GM21825 (cell line): ENCODE measurements around the gene ZNF740.
"Not testable (repeated sequence)": the region's sequence is repeated elsewhere in the genome, so short reads cannot be mapped to it uniquely, and the experiment has no call there.

Experiments used
- ATAC-seq: cut with Tn5 transposase; IDR thresholded peaks from one replicate; pipeline ENCODE4 v1.9.1; 2021; ENCODE audit warnings: mild to moderate bottlenecking, moderate library complexity; ENCODE audit not compliant: unreplicated experiment

The ZNF740 gene

GRCh38 chr12:53180220-53180930 is at the start of gene ZNF740, which contains the start of gene CSAD:
TSS of gene ZNF740 (plus strand) at chr12:53180722. CDS start at chr12:53181984, 1,262 bp downstream.
TSS of gene CSAD (minus strand) at chr12:53180925. CDS start at chr12:53173470, 7,455 bp downstream.
- ATAC-seq = peak; percentile 92

DNA sequence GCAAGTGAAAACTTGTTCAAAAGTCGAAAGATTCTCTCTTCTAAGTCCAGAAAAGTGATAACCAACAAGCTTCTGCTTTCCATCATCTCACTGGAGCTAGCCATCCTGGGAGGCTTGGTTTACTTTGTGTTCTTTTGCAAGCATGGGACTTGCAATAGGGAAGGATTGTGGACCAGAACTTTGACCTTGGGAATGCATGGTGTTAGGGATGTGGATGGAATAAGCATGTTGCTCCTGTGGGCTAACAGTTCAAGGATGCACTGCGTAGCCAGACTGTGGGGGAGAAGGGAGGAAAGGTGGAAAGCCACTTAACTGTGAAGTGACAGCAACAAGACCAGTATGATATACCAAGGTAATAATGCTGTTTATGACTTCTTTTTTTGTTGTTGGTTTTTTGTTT is 48.7 kb upstream of the ZNF740 start:
- ATAC-seq = no peak

DNA sequence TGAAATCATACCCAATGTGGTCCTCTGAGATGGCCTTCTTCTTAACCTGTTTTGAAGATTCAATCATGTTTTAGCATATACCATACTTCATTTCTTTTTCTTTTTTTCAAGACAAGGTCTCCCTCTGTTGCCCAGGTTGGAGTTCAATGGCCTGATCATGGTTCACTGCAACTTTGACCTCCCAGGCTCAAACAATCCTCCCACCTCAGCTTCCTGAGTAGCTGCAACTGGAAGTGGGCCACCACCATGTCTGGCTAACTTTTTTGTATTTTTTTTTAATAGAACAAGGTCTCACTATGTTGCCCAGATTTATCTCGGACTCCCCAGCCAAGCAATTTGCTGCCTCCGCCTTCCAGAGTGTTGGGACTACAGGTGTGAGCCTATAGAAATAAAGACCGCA is 46.8 kb upstream of the ZNF740 start:
- no peak for ATAC-seq

DNA sequence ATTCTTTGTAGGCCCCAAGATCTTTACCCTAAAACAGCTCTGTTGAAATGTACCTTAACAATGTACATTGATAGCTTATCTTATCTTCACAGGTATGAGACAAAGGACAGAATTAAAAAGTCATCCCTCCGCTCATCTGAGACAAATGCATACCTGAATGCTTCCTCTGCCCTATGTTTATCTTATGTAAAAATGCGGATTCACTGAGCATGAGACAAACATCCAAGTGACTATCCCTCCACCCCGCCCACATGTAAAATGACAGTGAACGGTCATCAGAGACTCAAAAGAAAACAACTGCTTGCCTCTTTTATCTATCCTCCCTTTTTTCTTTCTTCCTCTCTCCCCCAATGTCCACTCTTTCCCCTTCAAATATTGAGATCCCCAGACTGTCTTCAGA is 37.2 kb upstream of the ZNF740 start:
- ATAC-seq = no peak

DNA sequence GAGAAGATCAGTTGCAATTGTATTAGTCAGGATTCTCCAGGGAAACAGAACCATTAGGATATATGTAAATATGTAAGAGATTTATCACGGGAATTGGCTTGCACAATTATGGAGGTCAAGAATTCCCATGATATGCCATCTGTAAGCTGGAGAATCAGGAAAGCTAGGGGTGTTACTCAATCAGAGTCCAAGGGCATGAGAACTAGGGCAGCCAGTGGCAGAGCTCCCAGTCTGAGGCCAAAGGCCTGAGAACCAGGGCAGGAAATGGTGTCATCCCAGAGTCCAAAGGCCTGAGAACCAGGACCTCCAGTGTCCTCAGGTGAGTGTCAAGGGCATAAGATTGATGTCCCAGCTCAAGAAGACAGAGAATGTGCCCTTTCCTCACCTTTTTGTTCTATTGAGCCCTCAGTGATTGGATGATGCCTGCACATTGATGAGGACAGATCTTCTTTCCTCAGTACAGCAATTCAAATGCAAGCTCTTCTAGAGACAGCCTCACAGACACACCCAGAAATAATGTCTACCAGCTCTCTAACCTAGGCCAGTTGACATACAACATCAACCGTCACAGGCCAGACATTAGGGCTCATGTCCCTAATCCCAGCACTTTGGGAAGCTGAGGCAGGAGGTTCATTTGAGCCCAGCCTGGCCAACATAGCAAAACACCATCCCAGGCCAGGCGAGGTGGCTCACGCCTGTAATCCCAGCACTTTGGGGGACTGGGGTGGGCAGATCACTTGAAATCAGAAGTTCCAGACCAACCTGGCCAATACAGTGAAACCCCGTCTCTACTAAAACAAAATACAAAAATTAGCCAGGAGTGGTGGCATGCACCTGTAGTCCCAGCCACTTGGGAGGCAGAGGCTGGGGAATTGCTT is 34.9 kb upstream of the ZNF740 start:
- no peak for ATAC-seq

GRCh38 chr12:53147181-53147580 is 33.3 kb upstream of the ZNF740 start:
- no peak for ATAC-seq

DNA sequence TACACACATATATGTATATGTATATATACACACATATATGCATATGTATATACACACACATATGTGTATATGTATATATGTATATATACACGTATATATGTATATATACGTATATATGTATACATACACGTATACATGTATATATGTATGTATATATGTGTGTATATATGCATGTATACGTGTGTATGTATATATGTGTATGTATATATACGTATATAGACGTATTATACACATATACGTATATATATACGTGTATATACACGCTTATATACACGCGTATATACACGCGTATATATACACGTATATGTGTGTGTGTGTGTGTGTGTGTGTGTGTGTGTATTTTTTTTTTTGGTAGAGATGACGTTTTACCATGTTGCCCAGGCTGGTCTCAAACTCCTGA is 32.9 kb upstream of the ZNF740 start:
- no peak for ATAC-seq

- ATAC-seq = no peak
Observed at GRCh38 chr12:53151039-53151438, 29.5 kb upstream of the ZNF740 start.

DNA sequence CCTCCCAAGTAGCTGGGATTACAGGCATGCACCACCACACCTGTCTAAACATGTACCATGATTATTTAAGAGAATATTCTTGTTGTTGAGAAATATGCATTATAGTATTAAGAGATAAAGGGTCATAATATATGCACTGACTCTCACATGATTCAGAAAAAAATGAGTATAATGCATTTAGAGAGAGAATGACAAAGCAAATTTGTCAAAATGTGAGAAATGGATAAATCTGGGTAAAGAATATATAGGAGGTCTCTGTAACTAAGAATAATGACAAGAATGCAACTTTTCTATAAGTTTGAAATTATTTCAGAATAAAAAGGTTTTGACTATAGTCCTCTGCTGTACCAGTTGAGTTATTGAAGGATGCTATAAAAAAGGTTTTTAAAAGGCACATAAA is 28.1 kb upstream of the ZNF740 start:
- no peak for ATAC-seq

DNA sequence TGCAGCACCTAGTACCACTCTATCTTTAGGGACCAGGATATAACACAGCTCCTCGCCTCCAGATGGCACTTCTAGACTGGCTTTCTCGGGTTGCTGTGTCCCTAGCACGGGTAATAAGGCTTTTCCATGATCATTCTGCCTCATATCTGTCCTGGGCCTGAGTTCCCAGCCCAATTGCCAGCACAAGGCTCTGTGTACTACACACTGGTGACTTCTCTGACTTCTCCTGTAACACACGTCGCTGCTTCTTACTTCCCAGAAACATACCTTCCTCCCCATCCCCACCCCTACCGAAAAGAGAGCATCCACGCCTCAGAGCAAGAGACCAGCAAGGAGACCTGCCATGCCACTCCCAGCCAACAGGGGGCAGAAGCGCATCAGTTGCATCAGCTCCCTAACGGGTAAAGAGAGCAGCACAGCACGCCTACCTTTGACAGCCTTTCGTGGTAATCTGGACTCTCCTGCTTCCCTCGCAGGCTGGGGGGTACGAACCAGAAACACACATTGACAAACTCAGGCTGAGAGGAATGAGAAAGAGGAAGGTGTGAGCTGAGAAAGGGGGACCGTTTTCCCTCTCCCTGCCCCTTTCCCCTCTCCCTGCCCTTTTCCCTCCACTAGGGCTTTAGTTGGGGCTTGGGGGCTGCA is 21.2 kb upstream of the ZNF740 start:
- ATAC-seq = peak; percentile 83

DNA sequence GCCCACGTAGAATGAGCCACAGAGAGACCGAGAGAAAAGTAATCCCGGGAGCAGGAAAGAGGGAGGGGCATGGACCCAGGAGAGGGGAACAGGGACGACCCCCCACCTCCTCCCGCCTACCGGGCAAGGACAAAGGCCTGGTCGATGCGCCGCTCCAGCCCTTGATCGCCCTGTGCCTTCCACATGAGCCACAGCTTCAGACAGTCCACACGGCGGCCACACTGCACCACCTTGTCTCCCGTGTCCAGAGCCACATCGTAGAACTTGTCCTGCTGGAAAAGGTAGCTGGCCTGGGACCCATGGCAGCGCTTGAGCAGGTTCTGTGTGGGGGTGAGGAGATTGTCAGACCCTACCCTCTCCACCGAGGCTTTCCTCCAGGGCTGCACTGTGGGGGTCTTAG is 20.5 kb upstream of the ZNF740 start:
- no peak for ATAC-seq

- no peak for ATAC-seq
Observed at GRCh38 chr12:53160673-53161072, 19.8 kb upstream of the ZNF740 start.

DNA sequence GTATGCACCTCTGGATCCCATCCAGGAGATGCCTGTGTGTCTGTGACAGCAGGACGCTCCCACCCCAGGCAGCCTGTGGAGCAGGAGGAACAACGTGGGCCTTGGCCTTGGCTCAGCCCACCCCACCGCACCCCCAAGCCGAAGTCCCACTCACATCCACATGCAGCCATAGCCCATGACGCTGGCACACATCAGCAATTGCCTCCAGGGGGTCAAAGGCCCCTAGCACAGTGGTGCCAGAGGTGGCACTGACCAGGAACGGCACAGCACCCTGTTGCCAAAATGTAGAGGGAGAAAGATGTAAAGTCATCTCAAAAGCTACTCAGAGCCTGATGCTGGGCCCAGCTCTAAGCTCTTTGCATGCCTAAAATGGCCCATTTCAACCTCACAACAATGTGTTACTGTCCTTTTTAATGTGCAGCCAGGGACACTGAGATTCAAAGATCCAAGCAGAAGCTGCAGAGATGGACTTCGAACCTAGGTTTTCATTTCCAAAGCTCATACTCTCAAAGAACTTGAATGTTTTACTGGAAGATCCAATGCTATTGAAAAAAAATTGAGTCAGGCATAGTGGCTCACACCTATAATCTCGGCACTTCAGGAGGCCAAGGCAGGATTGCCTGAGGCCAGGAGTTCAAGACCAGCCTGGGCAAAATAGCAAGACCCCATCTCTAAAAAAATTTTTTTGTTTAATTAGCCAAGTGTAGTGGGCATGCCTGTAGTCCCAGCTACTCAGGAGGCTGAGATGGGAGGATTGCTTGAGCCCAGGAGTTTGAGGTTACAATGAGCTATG is 19.2 kb upstream of the ZNF740 start:
- ATAC-seq = no peak

GRCh38 chr12:53163008-53163407 is 17.5 kb upstream of the ZNF740 start:
- not testable (repeated sequence) for ATAC-seq

DNA sequence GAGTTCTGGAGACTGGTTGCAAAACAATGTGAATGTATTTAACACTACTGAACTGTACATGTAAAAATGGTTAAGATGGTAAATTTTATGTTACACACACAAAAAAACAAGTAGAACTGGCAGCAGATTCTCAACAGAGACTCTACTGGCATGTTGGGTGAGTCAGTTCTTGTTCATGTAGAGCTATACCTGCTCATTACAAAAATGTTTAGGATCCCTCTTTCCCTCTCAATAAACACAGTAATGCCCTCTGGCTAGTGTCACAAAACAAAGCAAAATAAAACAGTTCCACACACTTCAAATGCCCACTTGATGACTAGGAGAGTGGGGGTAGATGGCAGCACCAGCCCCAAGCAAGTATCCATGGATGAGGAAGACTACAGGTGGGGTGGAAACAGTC is 13.7 kb upstream of the ZNF740 start:
- ATAC-seq = no peak

DNA sequence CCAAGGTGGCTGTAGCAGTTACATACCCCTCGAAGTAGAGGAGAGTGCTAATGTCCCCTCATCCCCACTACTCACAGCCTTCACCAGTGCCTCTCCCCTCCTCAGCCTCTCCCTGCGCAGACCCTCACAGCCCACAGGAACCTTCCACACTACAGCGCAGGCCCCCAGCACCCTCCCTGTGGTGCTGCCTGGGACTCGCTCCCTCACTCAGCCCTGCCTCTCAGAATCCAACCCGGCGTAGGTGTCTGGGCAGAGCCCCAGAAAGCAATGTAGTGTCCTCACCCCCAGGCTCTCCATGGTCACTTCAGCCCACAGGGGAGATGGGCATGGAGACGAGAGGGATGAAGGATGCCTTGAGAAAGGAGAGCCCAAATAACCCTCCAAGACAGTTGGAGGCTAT is 10.9 kb upstream of the ZNF740 start:
- no peak for ATAC-seq

GRCh38 chr12:53170215-53170614 is 10.3 kb upstream of the ZNF740 start:
- ATAC-seq = no peak

DNA sequence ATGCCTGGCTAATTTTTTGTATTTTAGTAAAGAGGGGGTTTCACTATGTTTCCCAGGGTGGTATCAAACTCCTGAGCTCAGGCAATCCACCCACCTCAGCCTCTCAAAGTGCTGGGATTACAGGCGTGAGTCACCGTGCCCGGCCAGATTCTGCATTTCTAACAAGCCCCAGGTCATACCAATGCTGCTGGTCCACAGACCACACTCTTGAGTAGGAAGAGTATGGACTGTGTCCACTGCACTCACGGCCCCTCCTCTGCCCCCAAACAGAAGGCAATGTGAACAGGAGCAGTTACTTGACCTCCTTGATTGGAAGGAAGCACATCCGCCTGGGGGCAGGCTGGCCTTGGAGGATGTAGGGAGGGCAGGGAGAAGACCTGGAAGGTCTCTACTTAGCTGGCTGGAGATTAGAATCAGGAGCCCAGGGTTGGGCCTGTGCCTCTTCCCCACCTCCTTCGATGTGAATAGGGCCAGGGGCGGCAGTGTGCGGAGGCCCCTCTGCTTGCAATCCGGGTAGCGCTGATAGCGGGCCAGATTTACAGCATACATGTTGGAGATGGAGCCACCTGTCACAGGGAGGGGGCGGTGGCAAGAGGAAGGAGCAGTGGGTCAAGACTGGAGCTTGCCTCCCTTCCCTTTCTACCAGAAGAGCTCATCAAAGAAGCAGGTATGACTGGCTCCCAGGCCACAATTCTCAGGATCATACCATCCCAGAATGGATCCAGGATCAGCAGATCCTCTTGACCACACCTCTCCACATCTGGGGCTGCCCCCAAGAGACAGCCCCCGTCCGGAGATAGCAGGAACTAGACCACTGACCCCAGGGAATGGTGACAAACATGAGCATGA is 9.4 kb upstream of the ZNF740 start:
- no peak for ATAC-seq

DNA sequence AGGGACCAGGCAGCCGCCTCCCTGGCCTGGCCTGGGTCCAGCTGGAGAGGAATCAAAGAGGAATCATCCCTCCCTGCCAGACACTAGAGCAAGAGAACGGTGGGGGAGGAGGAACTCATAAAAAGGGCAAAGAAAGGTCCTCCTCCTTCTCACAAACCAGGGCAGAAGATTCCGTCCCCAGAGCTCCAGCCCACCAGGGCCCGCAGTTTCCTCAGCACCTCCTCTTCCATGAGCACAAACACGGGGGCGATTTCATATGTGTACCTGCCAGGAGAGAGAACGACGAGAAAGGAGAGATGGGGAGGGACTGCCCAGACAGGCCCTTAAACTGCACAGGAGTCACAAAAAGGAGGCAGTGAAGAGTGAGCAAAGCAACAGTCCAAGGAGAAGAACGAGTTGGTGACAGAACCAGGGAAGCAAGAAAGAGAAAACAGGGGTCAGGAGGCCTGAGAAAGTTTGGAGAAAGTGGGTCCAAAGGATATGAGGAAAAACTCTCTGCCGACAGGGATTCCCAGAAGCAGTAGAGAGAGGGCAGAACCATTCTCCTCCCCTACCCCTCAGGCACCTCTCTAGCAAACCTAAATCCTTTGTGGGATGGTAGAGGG is 8.7 kb upstream of the ZNF740 start:
- no peak for ATAC-seq

DNA sequence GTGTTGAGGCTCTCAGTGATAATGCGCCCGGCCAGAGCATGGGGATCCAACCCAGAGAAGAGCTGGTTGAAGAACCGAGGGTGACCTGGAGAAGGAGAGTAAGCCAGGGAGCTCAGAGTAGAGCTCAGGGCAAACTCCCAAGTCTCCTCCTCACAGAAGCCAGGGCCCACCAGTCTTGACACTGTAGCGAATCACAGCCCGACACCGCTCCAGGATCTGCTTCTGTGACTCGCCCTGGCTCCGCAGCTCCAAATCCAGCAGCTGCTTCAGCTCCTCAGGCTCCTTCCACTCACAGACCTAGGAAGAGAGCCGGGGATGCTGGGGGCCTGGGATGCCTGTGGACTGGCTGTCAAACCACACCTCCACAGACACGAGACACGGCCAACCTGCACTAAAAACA is 8.2 kb upstream of the ZNF740 start:
- ATAC-seq = no peak
